Osteoblast (primary cell): Measurements from ENCODE around the gene DPF3. TPM values are rescaled to one million over a fixed set of nuclear protein-coding genes. Genes with fewer than 3 reads are reported as not detected.
A peak's percentile ranks its signal among the peaks of the same experiment; 100 is the strongest.

Source experiments
- DNase-seq: peaks from one replicate; pipeline ENCODE4 v3.0.0; 2011; ENCODE audit warnings: low spot score, mixed read lengths; ENCODE audit not compliant: insufficient read length; ENCODE audit errors: missing footprints
- H2AFZ ChIP-seq: 2 replicates; pipeline ENCODE4 v1.6.0; 2011; ENCODE audit warnings: mild to moderate bottlenecking, low read length
- H3K27ac ChIP-seq: 2 replicates; pipeline ENCODE4 v1.5.1; 2011; ENCODE audit warnings: mild to moderate bottlenecking, low read depth, low read length, moderate library complexity
- H3K27me3 ChIP-seq: 2 replicates; pipeline ENCODE4 v1.6.0; 2012; ENCODE audit warnings: mild to moderate bottlenecking, control low read depth, inconsistent platforms, low read length, moderate library complexity; ENCODE audit not compliant: insufficient read depth
- H3K36me3 ChIP-seq: 2 replicates; pipeline ENCODE4 v1.5.1; 2011; ENCODE audit warnings: mild to moderate bottlenecking, low read length, control low read depth, moderate library complexity; ENCODE audit not compliant: insufficient read depth
- H3K4me1 ChIP-seq: 2 replicates; pipeline ENCODE4 v1.5.1; 2011; ENCODE audit warnings: mild to moderate bottlenecking, low read length, control low read depth, moderate library complexity; ENCODE audit not compliant: insufficient read depth
- H3K4me2 ChIP-seq: 2 replicates; pipeline ENCODE4 v1.6.0; 2011; ENCODE audit warnings: mild to moderate bottlenecking, low read length; ENCODE audit not compliant: insufficient read depth
- H3K4me3 ChIP-seq: fragments of 200-600 bp; sonication (generic); 3 replicates; pipeline ENCODE4 v1.5.1; 2012; ENCODE audit warnings: mild to moderate bottlenecking, low read length, inconsistent platforms; ENCODE audit not compliant: insufficient read depth
- H3K79me2 ChIP-seq: 2 replicates; pipeline ENCODE4 v1.6.0; 2012; ENCODE audit warnings: mild to moderate bottlenecking, low read length, control low read depth, inconsistent platforms; ENCODE audit not compliant: insufficient read depth
- H3K9me3 ChIP-seq: 2 replicates; pipeline ENCODE4 v1.5.1; 2011; ENCODE audit warnings: low read depth, low read length, control low read depth
- H4K20me1 ChIP-seq: 2 replicates; pipeline ENCODE4 v1.6.0; 2012; ENCODE audit warnings: mild to moderate bottlenecking, low read length, control low read depth; ENCODE audit not compliant: insufficient read depth
- CTCF ChIP-seq: IDR thresholded peaks from 2 replicates; pipeline ENCODE4 v1.5.1; 2011; ENCODE audit warnings: mild to moderate bottlenecking, low read depth, low read length, moderate library complexity; ENCODE audit errors: extremely low read depth
- total RNA-seq: library from RNA; depleted of rRNA; stranded (reverse); fragments of >200 nt; gene quantifications from 2 replicates; pipeline ENCODE4 v1.2.3, GENCODE V29; 2012

DPF3 gene
- total RNA-seq, 1 donor = 1.8 TPM

- Histone ChIP-seq H3K79me2 (no peaks in the 10 kb centered on the region), H3K36me3 (no peaks in the 10 kb centered on the region), H4K20me1 (no peaks in the 10 kb centered on the region), H3K9me3 (no peaks in the 10 kb centered on the region), H3K27ac (no peak overlapping the region), H3K4me3 (no peak overlapping the region), H3K4me2 (no peak overlapping the region), H3K4me1 (peaks cover 25% of the 10 kb centered on the region), H3K27me3 (no peaks in the 10 kb centered on the region), H2AFZ (no peak overlapping the region)
- DNase-seq = no peak
- TF ChIP-seq CTCF = no peak
These were observed 275.5 kb downstream of the DPF3 start for GRCh38 chr14:72618424-72618823.

- Histone ChIP-seq H3K4me1 (peaks cover 25% of the 10 kb centered on the region), H3K36me3 (no peaks in the 10 kb centered on the region), H3K9me3 (no peaks in the 10 kb centered on the region), H3K4me3 (no peak overlapping the region), H3K4me2 (peak overlapping the region; percentile 4), H4K20me1 (no peaks in the 10 kb centered on the region), H3K27me3 (no peaks in the 10 kb centered on the region), H2AFZ (peak overlapping the region; percentile 83), H3K27ac (peak overlapping the region; percentile 50), H3K79me2 (no peaks in the 10 kb centered on the region)
- TF ChIP-seq CTCF = no peak
- peak; percentile 76 for DNase-seq
These were observed 276.4 kb downstream of the DPF3 start for GRCh38 chr14:72617391-72618031.

- no peak for TF ChIP-seq CTCF
- Histone ChIP-seq H3K4me2 (no peak overlapping the region), H3K4me3 (no peak overlapping the region), H3K27ac (no peak overlapping the region), H3K9me3 (no peaks in the 10 kb centered on the region), H3K4me1 (peaks cover 25% of the 10 kb centered on the region), H4K20me1 (no peaks in the 10 kb centered on the region), H3K27me3 (no peaks in the 10 kb centered on the region), H2AFZ (peak overlapping the region; percentile 83), H3K36me3 (no peaks in the 10 kb centered on the region), H3K79me2 (no peaks in the 10 kb centered on the region)
- DNase-seq = no peak
These were observed 277.1 kb downstream of the DPF3 start for GRCh38 chr14:72616811-72617210.

GRCh38 chr14:72616294-72616693 is 277.6 kb downstream of the DPF3 start:
- H3K4me2 ChIP-seq = no peak overlapping the region

More at GRCh38 chr14:72616294-72616693, 277.6 kb downstream of the DPF3 start:
- TF ChIP-seq CTCF = no peak
- Histone ChIP-seq H3K79me2 (no peaks in the 10 kb centered on the region), H4K20me1 (no peaks in the 10 kb centered on the region), H3K9me3 (no peaks in the 10 kb centered on the region), H3K4me1 (peaks cover 25% of the 10 kb centered on the region), H2AFZ (no peak overlapping the region), H3K27ac (no peak overlapping the region), H3K36me3 (no peaks in the 10 kb centered on the region), H3K27me3 (no peaks in the 10 kb centered on the region), H3K4me3 (no peak overlapping the region)
- DNase-seq = peak; percentile 61
